HUES48 (cell line): ENCODE data around the gene WDR55.
"Not testable (repeated sequence)": the region's sequence is repeated elsewhere in the genome, so short reads cannot be mapped to it uniquely, and the experiment has no call there.

Source experiments
- H3K27ac ChIP-seq: one replicate; pipeline ENCODE4 v1.7.0; 2013; ENCODE audit warnings: low read depth, low read length, inconsistent platforms
- H3K27me3 ChIP-seq: 2 replicates; pipeline ENCODE4 v1.6.1; 2013; ENCODE audit warnings: mild to moderate bottlenecking, low read length; ENCODE audit not compliant: control insufficient read depth, insufficient read depth
- H3K36me3 ChIP-seq: 2 replicates; pipeline ENCODE4 v1.6.1; 2013; ENCODE audit warnings: low read length; ENCODE audit not compliant: control insufficient read depth, insufficient read depth
- H3K4me1 ChIP-seq: 2 replicates; pipeline ENCODE4 v1.6.1; 2013; ENCODE audit warnings: mild to moderate bottlenecking, low read length; ENCODE audit not compliant: control insufficient read depth, insufficient read depth
- H3K4me3 ChIP-seq: 2 replicates; pipeline ENCODE4 v1.5.1; 2013; ENCODE audit warnings: mild to moderate bottlenecking, low read depth, low read length
- H3K9ac ChIP-seq: 2 replicates; pipeline ENCODE4 v1.6.1; 2013; ENCODE audit warnings: mild to moderate bottlenecking, low read depth, low read length, moderate library complexity
- H3K9me3 ChIP-seq: 2 replicates; pipeline ENCODE4 v1.6.1; 2013; ENCODE audit warnings: low read length; ENCODE audit not compliant: control insufficient read depth, insufficient read depth

Gene WDR55

GRCh38 chr5:140711794-140712193 is 47.1 kb downstream of the WDR55 start:
- Histone ChIP-seq H3K4me3 (peak overlapping the region; percentile 88), H3K4me1 (no peaks in the 10 kb centered on the region), H3K27ac (no peak overlapping the region), H3K9me3 (no peaks in the 10 kb centered on the region), H3K9ac (no peak overlapping the region), H3K36me3 (peaks cover 4% of the 10 kb centered on the region; the same call in 1 of the 2 replicates), H3K27me3 (no peaks in the 10 kb centered on the region)

- H3K36me3 ChIP-seq: no peaks in the 10 kb centered on the region
- H3K4me1 ChIP-seq: no peaks in the 10 kb centered on the region
- H3K9ac ChIP-seq: no peak overlapping the region
- H3K27me3 ChIP-seq: no peaks in the 10 kb centered on the region
- no peaks in the 10 kb centered on the region for H3K9me3 ChIP-seq
- H3K4me3 ChIP-seq: no peak overlapping the region
- no peak overlapping the region for H3K27ac ChIP-seq
These were observed 48.9 kb downstream of the WDR55 start for GRCh38 chr5:140713562-140714094.

- not testable (repeated sequence) for H3K27me3 ChIP-seq, H3K4me3 ChIP-seq, H3K36me3 ChIP-seq, H3K4me1 ChIP-seq, H3K9ac ChIP-seq, H3K9me3 ChIP-seq, H3K27ac ChIP-seq
These were observed 51.5 kb downstream of the WDR55 start for GRCh38 chr5:140716238-140716637.

GRCh38 chr5:140718266-140718592 is 53.5 kb downstream of the WDR55 start:
- Histone ChIP-seq H3K9me3 (no peaks in the 10 kb centered on the region), H3K36me3 (no peaks in the 10 kb centered on the region), H3K27me3 (no peaks in the 10 kb centered on the region), H3K4me3 (no peak overlapping the region), H3K4me1 (no peaks in the 10 kb centered on the region), H3K27ac (no peak overlapping the region), H3K9ac (no peak overlapping the region)

- not testable (repeated sequence) for H3K36me3 ChIP-seq, H3K9me3 ChIP-seq, H3K4me1 ChIP-seq, H3K9ac ChIP-seq, H3K27me3 ChIP-seq, H3K27ac ChIP-seq, H3K4me3 ChIP-seq
These were observed 56.0 kb downstream of the WDR55 start for GRCh38 chr5:140720738-140721137.

GRCh38 chr5:140721395-140721794 is 56.7 kb downstream of the WDR55 start:
- not testable (repeated sequence) for H3K36me3 ChIP-seq, H3K9me3 ChIP-seq, H3K27ac ChIP-seq, H3K4me1 ChIP-seq, H3K4me3 ChIP-seq, H3K27me3 ChIP-seq, H3K9ac ChIP-seq
